DMS79 treated with DMSO at 0.1 percent for 48 hours (cell line): ENCODE results near the gene TOR1A.
"Not testable (repeated sequence)": the region's sequence is repeated elsewhere in the genome, so short reads cannot be mapped to it uniquely, and the experiment has no call there.

Source experiments
- DNase-seq: peaks from one replicate; lab custom pipeline; 2025; lab: John Stamatoyannopoulos, UW

The TOR1A gene

DNA sequence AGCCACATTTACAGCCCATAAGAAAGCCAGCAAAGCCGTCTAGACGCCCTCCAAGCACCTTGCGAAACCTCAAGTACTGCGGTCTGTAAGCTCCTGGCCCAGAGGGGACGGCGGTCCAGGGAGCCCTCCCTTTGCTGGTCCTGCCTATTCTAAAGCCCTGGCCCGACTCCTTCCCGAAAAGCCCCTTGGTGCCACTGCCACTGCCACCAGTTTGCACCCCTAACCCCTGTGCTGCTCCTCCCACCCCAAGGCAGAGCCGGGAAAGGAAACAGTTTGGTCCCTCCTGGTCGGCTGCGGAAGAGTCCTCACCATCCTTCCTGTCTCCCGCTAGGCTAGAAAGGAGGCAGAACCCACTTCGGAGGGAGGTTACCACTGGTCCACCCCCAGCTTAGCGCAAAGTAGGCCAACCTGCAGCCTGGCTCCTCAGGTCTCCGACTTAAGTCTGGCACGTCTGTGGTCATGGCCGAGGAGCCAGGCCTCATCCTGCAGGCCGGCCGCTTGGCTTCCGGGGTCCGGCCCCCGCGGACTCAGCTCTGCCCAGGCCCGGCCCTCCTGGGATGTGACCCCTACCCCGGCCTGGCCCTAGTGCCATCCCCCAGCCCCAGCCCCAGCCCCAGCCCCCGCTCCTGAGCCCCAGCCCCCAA is 916 bp downstream of the TOR1A start:
- no peak for DNase-seq

DNA sequence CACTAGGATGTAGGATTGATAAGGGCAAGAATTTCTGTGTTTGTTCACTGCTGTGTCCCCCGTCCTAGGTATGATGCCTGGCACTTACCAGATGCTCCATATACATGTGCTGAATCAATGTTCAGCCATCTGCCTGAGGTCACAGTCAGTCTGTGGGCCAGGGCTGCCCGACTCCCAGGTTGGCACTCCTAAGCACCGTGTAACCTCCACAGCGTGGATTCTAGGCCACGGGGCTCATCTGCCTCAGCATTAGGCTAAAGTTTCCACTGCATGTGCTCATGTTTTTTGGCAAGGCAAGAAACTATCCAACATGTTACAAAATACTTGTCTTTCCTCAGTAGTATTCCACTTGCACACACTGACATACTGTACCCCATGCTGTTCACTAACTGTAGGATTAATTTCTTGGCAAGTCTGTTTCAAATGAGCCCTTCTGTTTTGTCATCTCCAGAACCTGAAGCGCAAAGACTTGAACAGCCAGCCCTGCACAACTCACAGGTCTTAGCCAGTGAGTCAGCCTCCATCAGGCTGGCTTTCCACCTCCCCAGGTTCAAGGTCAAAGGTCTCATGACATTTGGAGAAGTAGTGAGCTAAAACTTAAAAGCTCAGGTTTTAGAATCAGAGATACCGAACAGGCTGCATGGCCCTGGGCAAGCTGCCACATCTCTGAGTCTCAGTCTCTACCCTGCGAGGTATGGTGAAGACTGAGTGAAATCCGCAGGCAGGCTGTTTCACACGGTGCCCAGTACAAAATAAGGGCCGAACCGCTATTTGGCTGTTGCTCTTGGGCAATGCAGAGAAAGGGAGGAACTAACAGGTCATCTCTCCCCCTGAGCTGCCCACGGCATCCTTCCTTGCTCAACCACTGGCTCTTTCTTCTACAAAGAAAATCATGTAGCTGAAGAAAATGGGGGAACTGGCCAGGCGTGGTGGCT is 7.2 kb downstream of the TOR1A start:
- no peak for DNase-seq

DNA sequence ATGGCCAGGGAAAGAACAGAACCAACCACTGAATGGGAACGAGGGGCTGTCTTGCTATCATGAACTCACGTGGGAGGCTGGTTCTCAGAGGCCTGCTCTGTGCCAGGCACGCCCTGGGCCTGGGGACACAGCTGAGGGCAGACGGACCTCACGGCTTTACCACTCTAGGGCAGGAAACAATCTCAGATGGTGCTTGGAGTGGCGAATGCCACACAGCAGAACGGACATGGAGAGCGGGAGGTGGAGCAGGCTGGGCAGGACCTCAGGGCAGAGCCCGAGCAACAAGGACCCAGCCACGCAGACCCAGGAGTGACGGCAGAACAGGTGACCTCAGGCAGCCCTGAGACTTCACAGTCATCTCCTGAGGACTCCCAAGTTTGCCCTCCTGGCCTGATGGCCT is 8.7 kb downstream of the TOR1A start:
- no peak for DNase-seq

DNA sequence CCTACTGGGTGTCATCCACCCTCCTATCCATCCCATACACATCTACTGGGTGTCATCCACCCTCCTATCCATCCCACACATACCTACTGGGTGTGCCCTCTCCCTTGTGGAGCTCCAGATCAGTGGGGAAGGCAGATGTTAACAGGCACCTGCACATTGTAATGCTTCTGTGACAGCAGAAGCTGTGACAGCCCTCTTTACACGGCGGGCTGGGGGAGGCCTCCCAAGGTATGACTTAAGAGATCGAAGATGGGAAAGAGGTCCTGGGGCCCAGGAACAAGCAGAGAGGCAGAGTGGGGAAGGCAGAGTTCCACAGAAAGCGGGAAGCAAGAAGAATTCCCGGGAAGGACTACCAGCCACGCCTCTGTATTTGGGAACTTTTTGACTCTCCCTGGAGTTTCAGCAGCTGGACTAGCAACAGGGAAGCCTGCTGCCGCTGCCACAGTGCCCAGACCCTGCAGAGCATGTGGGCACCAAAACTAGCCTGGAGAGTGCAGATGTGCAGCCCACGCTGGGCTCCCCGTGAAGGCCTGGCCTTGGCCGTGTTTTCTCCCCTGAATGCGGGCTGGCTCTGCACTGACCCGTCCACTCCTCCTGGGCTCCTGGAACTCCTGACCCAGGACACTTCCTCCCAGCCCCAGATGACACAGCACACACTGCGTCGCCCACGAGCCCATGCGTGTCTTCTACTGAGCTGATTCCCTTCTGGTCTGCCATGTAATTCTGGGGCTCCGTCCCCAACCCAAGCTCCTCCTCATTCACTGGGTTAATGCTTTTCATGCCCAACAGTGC is 9.3 kb downstream of the TOR1A start:
- no peak for DNase-seq

DNA sequence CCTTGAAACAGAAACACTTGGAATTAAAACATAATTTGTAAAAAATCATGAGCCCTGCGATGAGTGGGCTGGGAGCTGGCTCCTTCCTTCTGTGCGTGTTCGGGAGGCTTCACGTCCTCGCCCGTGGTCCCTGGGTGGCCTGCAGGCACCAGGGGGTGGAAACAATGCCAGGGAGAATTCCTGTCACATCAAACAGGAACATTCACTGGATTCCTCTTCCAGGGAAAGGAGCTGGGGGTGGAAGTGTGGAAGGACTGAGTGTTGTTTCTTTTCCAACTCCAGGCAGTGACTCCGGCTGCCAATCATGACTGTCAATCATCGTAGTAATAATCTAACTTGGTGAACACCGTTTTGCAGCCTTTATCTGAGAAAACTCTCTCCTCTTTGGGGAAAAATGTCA is 10.3 kb downstream of the TOR1A start:
- no peak for DNase-seq

DNA sequence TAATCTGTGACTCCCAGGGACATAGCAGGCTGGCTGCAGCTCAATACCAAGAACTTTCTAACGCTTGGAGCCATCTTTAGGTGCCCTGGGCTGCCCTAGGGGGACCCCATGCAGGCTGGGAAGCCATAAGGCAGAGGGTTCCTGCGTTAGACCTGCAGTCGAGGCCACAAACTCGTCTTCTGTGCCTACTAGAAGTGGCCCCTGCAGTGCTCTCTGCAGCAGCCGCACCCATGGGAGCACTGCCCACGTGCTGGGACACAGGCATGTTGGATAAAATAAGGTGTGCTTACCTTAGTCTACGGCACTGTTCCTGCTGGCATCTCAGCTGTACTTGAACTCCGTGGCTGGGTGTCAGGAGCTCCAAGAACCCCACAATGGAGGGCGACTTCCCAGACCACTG is 11.6 kb downstream of the TOR1A start:
- DNase-seq, result no peak

DNA sequence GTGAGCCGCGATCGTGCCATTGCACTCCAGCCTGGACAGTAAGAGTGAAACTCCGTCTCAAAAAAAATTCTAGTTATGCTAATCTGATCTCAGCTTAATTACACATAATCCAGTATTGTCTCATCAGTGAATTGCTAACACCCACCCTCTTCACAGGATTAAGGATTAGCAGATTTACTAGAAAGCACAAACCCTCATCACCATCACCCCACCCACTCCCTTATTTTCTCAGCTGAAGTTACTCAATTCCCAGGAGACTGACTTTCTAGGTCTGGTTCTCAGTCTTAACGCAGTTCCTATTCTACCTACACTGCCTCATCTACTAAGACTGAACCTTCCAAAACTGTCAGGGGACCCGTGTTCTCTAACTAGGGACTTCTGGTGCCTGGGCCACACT is 12.0 kb downstream of the TOR1A start:
- DNase-seq, result no peak

DNA sequence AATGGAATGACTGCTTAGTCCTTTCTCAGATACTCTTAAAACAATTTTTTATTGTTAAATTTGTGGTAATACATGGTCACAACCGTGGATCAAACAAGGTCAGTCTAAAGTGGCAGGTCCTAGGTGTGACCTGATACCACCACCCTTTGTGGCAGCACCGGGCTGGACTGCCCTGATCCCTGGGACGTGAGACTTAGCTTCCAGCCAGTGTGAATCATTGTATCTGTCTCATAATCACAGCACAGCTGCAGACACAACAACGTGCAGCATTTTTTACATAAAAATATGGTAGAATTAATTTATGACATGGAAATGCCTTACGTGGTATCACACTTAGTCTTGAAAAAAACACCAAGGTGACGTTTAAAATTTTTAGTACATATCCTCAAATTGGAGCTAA is 13.1 kb downstream of the TOR1A start:
- DNase-seq, result no peak

DNA sequence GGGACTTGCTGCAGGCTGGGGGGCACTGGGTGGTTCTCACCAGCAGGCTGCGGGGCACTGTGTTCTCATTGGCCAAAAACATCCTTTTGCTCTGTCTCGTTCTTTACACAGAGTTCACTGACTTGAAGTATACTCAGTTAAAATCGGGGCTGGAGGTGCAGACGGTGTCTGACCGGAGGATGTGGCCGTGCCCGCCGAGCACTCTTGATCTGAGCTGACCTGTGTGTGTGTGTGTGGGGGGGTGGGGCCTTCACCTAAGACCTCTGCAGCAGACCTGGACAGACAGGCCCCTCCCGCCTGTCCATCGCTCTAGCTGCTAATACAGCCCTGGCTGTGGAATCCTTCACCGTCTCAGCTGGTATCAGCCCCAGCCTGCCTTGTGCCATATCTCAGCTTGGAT is 13.8 kb downstream of the TOR1A start:
- no peak for DNase-seq

DNA sequence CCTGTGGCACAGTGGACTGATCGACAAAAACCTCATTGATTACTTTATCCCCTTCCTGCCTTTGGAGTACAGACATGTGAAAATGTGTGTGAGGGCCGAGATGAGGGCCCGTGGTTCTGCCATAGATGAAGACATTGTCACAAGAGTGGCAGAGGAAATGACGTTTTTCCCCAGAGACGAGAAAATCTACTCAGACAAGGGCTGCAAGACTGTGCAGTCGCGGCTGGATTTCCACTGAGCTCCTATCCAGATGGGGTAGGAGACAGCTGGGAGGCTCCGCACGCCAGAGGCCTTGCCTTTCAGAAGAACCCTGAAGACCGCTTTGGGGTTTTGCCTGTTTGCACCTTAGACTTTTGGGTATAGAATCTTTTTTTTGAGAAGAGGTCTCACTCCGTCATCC is 14.6 kb downstream of the TOR1A start:
- no peak for DNase-seq

DNA sequence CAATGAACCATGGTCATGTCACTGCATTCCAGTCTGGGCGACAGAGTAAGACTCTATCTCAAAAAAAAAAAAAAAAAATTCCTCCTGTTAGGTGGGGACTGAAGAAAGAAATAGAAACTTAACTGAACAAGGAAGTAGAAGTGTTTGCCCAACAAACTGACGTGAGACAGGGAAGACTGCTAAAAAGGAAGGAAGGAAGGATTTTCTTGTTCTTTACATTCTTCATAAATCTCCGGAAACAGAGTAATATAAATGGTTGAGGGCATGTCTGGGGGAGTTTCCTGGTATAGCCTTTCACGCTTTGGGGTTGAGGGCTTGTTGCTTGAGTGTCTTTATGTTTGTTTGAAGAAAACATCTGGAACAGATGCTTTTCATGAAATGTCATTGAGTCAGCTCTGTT is 17.9 kb downstream of the TOR1A start:
- no peak for DNase-seq

DNA sequence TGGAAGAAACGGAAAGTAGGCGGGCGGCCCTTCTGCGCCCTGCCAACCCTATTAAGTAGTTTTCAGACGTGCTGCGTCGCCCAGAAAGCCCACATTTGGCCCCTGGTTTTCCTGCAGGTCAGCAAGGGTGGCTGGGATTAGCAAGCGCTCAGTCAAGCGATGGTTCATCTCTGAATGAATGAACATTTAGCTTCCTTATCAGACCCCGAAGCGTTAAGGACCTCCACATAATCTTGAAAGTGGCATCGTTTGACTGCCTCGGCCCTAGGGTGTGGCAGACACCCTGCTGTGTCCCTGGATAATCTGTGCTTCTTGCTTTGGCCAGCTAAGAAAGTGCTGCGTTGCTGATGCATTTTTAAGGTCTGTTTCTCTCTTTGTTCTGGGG is 20.3 kb downstream of the TOR1A start:
- no peak for DNase-seq

DNA sequence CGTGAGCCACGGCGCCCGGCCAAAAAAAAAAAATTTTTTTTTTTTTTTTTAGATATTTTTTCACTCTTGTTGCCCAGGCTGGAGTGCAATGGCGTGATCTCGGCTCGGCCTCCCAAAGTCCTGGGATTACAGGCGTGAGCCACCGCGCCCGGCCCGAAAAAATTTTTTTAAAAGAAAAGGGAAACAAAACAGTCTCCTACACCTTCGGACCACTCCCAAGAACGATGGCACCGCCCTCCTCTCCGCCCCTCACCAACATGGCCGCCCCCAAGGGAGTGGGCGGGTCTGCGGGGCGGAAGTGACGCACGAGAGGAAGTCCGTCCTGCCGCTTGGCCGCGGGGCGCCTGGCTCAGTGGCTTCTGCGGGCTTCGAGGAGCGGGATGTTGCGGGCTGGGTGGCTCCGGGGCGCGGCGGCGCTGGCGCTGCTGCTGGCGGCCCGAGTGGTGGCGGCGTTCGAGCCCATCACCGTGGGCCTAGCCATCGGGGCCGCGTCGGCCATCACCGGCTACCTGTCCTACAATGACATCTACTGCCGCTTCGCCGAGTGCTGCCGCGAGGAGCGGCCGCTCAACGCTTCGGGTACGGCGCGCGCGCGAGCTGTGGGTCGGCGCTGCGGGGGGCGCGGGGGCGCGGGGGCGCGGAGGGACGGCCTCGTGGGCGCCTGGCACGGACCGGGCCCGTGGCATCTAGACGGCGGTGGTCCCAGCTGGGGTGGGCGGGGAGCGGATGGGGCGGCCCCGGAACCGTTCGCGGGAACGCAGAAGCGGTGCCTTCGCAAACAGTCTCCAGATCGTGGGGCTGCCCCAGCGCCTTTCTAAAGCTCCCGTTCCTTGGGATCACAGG is 20.9 kb downstream of the TOR1A start, which contains the start of gene TOR1B:
TOR1B (plus strand) TSS at position 352 of the 843 bp plus-strand sequence; CDS start at position 381, 29 bp downstream.
- DNase-seq, result peak; percentile 89

DNA sequence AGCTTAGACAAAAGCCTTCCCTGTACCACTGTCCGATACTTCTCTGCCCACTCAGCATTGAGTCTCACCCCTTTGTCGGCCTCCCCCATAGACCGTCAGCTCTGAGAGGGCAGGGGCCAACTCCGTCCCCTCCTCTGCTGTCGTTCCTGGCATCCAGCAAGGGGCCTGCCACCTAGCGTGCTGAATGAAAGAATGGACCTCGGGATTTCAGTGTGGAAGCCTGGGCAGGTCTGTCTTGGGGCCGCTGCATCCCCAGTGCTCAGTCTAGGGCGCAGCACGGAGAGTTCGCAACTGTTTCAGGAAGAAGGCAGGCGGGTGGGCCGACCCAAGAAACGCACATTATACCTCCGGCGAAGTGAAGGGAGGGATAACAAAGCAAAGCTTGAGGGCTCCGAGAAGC is 22.4 kb downstream of the TOR1A start:
- DNase-seq, result no peak

DNA sequence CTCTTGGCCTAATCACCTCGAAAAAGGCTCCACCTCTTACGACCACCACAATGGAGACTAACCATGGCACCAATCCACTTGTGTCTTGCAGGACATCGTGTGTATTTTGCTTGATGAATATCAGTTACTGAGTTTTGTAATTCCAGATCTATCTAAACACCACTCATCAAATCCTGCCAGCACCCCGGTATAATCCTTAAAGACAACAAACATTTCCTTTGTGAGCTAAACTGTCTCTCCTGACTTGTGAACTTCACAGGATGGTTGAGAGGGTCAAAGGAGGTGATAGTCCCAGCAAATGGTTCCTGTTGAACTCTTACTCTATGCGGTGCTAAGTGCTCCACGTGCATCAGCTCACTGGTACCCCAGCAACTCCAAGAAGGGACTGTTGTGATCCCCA is 25.0 kb downstream of the TOR1A start:
- DNase-seq, result no peak

DNA sequence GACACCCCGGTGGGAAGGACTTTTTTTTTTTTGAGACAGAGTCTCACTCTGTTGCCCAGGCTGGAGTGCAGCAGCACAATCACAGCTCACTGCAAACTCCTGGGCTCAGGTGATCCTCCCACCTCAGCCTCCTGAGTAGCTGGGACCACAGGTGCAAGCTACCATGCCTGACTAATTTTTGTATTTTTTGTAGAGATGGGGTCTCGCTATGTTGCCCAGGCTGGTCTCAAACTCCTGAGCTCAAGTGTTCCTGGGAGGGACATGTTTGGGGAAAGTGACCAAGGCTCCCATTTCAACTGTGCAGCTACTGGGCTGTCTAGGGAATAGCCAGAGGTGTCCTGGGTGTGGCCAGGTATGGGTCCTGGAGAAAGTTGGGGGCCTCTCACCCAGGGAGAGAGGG is 27.9 kb downstream of the TOR1A start:
- not testable (repeated sequence) for DNase-seq

DNA sequence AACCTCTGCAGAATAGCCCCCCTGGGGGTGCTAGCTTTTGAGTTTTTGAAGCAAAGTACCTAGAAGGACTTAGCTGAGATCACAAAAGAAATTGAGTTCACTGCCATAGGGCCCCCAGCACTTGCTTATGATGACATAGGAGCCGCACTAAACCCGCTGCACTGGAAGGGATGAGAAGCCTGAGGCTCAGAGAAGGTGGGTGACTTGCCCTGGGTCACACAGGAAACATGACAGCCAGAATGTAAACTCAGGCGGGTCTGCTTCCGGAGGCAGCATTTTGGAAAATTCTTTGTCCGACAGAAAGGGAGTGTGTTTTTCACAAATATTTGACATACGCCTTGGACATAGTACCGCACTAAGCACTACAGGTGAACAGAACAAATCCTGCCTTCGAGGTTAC is 29.4 kb downstream of the TOR1A start:
- DNase-seq, result no peak

DNA sequence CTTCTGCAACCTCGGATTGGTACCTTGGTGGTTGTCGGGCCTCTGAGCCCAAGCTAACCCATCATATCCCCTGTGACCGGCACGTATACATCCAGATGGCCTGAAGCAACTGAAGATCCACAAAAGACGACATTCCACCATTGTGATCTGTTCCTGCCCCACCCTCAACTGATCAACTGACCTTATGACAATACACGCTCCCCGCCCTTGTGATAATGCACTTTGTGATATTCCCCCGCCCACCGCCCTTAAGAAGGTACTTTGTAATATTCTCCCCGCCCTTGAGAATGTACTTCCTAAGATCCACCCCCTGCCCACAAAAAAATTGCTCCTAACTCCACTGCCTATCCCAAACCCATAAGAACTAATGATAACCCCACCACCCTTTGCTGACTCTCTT is 37.5 kb downstream of the TOR1A start:
- DNase-seq, result no peak

DNA sequence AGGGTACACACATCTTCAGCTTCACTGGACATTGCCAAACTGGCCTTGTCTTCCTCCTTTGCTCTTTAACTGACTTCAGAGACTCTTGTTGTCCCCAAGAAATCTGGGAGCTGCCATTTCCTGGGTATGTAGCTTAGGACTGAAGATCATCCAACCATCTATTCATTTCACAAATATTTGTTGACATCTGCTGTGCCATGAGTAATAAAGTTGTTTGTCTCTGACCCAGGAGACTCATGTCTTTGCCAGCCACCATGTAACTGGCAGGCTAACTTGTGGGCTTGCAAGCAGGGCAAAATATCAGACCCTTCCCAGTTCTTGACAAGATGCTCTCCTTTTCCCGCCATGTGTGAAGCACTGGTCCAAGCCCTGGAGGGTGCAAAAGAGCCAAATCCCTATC is 38.1 kb downstream of the TOR1A start:
- DNase-seq, result no peak

DNA sequence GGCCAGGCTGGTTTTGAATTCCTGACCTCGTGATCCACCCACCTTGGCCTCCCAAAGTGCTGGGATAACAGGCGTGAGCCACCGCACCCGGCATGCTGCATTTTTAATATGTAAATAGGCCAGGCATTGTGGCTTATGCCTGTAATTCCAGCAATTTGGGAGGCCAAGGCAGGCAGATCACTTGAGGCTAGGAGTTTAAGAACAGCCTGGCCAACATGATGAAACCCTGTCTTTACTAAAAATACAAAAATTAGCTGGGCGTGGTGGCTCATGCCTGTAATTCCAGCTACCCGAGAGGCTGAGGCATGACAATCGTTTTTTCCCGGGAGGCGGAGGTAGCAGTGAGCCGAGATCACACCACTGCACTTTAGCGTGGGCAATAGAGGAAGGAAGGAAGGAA is 39.0 kb downstream of the TOR1A start:
- DNase-seq, result not testable (repeated sequence)

DNA sequence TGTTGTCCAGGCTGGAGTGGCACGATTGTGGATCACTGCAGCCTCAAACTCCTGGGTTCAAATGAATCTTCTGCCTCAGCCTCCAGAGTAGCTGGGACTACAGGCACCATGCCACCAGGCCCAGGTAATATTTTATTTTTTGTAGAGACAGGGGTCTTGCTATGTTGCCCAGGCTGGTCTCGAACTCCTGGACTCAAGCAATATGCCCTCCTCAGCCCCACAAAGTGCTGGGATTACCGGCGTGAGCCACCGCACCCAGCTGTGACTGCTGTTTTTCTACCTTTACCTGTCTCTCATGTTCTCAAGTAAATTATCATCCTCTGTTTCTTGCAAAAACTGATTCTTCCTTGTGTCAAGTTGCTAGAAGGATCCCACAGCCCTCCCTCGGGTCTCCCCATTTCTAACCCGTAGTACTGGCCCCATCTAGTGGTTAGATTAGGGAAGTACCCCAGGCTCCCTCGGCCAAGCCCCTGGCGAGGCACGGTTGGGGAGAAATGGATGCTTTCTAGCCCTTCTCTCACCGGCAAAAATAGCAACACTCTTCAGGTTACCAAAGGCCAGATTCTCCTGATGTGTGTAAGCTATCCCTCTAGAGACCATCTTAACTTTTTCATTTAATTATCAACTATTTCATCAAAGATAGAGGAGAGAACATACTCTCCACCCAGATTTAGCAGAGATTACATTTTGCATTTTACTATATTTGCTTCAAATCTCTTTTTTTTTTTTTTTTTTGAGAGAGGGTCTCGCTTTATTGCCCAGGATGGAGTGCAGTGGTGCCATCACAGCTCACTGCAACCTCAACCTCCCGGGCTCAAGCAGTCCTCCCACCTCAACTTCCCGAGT is 40.2 kb downstream of the TOR1A start:
- peak; percentile 64 for DNase-seq
